GM12878 (cell line): ENCODE results near the gene TFCP2L1. TPM values are rescaled to one million over a fixed set of nuclear protein-coding genes. Genes with fewer than 3 reads are reported as not detected.

Source experiments
- ATAC-seq: fragments of 200-7000 bp; cut with Tn5 transposase; 3 replicates; pipeline ENCODE4 v1.9.1; 2020; ENCODE audit warnings: mild to moderate bottlenecking, moderate library complexity
- BruUV-seq: library from RNA; stranded (reverse); fragments of 400-500 nt; replicated peaks from 2 replicates; lab custom pipeline; 2021; lab: Mats Ljungman, UMichigan
- CTCF ChIA-PET: fragments of 300-600 bp; sonication (Branson Sonifier 250); formaldehyde crosslinking; extraction: SDS; loops from one replicate; lab custom pipeline; 2021; ENCODE audit warnings: inconsistent platforms; lab: Yijun Ruan, JAX
- POLR2A ChIA-PET: fragments of 350-600 bp; formaldehyde crosslinking; extraction: SDS; loops from one replicate; lab custom pipeline; 2021; ENCODE audit warnings: inconsistent platforms; lab: Charles Lee
- RAD21 ChIA-PET: fragments of 300-600 bp; sonication (Branson Sonifier 250); formaldehyde crosslinking; loops from one replicate; lab custom pipeline; 2023; ENCODE audit warnings: antibody characterized with exemption; ENCODE audit not compliant: unreplicated experiment; lab: Charles Lee
- SMC1A ChIA-PET: fragments of 300-600 bp; sonication (Branson Sonifier 250); formaldehyde crosslinking; loops from one replicate; lab custom pipeline; 2023; ENCODE audit not compliant: unreplicated experiment, uncharacterized antibody; lab: Charles Lee
- DNase-seq: peaks from one replicate; pipeline ENCODE4 v3.0.0-alpha.2; 2011; ENCODE audit warnings: low read depth, low spot score
- FAIRE-seq: peaks from 3 replicates; lab custom pipeline; 2011; peaks lifted over from hg19 to GRCh38; lab: Jason Lieb, UNC
- H2AFZ ChIP-seq: 2 replicates; pipeline ENCODE4 v1.6.0; 2011; ENCODE audit warnings: low read depth, low read length, control low read depth; ENCODE audit not compliant: control insufficient read depth
- H3K27ac ChIP-seq: 2 replicates; pipeline ENCODE4 v1.5.1; 2011; ENCODE audit warnings: control low read depth; ENCODE audit not compliant: control insufficient read depth, insufficient read depth
- H3K27me3 ChIP-seq, 2 experiments: replicated peaks in 1 of 2; 2 replicates each; pipeline versions ENCODE4 v1.6.0 to v1.6.1; 2011; ENCODE audit warnings: low read length in 1 of 2; ENCODE audit not compliant: control insufficient read depth in 2 of 2, insufficient read depth in 2 of 2
- H3K36me3 ChIP-seq, 2 experiments: 2 replicates each; pipeline ENCODE4 v1.5.1; 2011; ENCODE audit warnings: low read length in 1 of 2; ENCODE audit not compliant: control insufficient read depth in 2 of 2, insufficient read depth in 2 of 2
- H3K4me1 ChIP-seq: 2 replicates; pipeline ENCODE4 v1.6.1; 2011; ENCODE audit warnings: mild to moderate bottlenecking, low read length, moderate library complexity, mixed read lengths; ENCODE audit not compliant: control insufficient read depth, insufficient read depth
- H3K4me2 ChIP-seq: 2 replicates; pipeline ENCODE4 v1.6.0; 2011; ENCODE audit warnings: control low read depth; ENCODE audit not compliant: control insufficient read depth, insufficient read depth
- H3K4me3 ChIP-seq: fragments of 200-600 bp; sonication (generic); 2 replicates; pipeline ENCODE4 v1.5.1; 2016
- H3K79me2 ChIP-seq: 2 replicates; pipeline ENCODE4 v1.6.0; 2011; ENCODE audit warnings: low read length; ENCODE audit not compliant: control insufficient read depth, insufficient read depth
- H3K9ac ChIP-seq: 2 replicates; pipeline ENCODE4 v1.8.0; 2011; ENCODE audit warnings: low read length, control low read depth, mixed read lengths; ENCODE audit not compliant: control insufficient read depth, insufficient read depth
- H3K9me3 ChIP-seq: replicated peaks from 3 replicates; pipeline ENCODE4 v1.5.1; 2011; ENCODE audit warnings: mild to moderate bottlenecking, low read length; ENCODE audit not compliant: control insufficient read depth, insufficient read depth
- H4K20me1 ChIP-seq: 2 replicates; pipeline ENCODE4 v1.6.0; 2011; ENCODE audit not compliant: control insufficient read depth, insufficient read depth
- BMI1 ChIP-seq: fragments of 450-650 bp; IDR thresholded peaks from 2 replicates; pipeline ENCODE4 v1.6.1; 2016; ENCODE audit warnings: mild to moderate bottlenecking, moderate library complexity, borderline replicate concordance
- CBFB ChIP-seq: IDR thresholded peaks from 2 replicates; pipeline ENCODE4 v1.6.1; 2016; ENCODE audit warnings: antibody characterized with exemption, low read depth
- CBX3 ChIP-seq: fragments of 200-600 bp; sonication (generic); IDR thresholded peaks from 2 replicates; pipeline ENCODE4 v1.6.1; 2016; ENCODE audit warnings: low read depth, borderline replicate concordance
- CHD4 ChIP-seq: fragments of 200-600 bp; sonication (generic); IDR thresholded peaks from 2 replicates; pipeline ENCODE4 v1.6.1; 2016; ENCODE audit warnings: mild to moderate bottlenecking
- EP300 ChIP-seq, 2 experiments: fragments of 150-350 bp in 1 of 2; IDR thresholded peaks; 2 replicates each; pipeline ENCODE4 v1.6.1; 2011 to 2012; ENCODE audit warnings: low read depth in 2 of 2, low read length in 2 of 2, borderline replicate concordance in 1 of 2, improper control_type of control experiment in 1 of 2, inconsistent platforms in 1 of 2; ENCODE audit not compliant: control insufficient read depth in 1 of 2
- HDAC2 ChIP-seq: fragments of 200-600 bp; sonication (generic); IDR thresholded peaks from 2 replicates; pipeline ENCODE4 v1.6.1; 2017
- HDGF ChIP-seq: fragments of 450-650 bp; IDR thresholded peaks from 2 replicates; pipeline ENCODE4 v1.6.1; 2016; ENCODE audit warnings: antibody characterized with exemption
- KLF5 ChIP-seq: fragments of 450-650 bp; IDR thresholded peaks from 2 replicates; pipeline ENCODE4 v1.6.1; 2014; ENCODE audit warnings: mild to moderate bottlenecking; ENCODE audit not compliant: partially characterized antibody
- LARP7 ChIP-seq: fragments of 450-650 bp; IDR thresholded peaks from 2 replicates; pipeline ENCODE4 v1.6.1; 2017; ENCODE audit warnings: mild to moderate bottlenecking
- MEF2A ChIP-seq: IDR thresholded peaks from 2 replicates; pipeline ENCODE4 v1.6.1; 2011; ENCODE audit warnings: low read depth, mild to moderate bottlenecking, low read length, moderate library complexity; ENCODE audit not compliant: insufficient read depth
- MTA3 ChIP-seq: IDR thresholded peaks from 2 replicates; pipeline ENCODE4 v1.6.1; 2012; ENCODE audit warnings: low read length, inconsistent platforms, borderline replicate concordance
- MYC ChIP-seq: IDR thresholded peaks from 2 replicates; pipeline ENCODE4 v1.6.1; 2011; ENCODE audit warnings: mild to moderate bottlenecking, low read length, moderate library complexity, inconsistent platforms; ENCODE audit not compliant: insufficient read depth, insufficient replicate concordance, insufficient read length, severe bottlenecking
- PML ChIP-seq: IDR thresholded peaks from 2 replicates; pipeline ENCODE4 v1.6.1; 2012; ENCODE audit warnings: low read length, inconsistent platforms
- SMAD1 ChIP-seq: fragments of 450-650 bp; IDR thresholded peaks from 2 replicates; pipeline ENCODE4 v1.6.1; 2018; ENCODE audit warnings: mild to moderate bottlenecking, low read depth; ENCODE audit not compliant: partially characterized antibody
- STAT3 ChIP-seq: IDR thresholded peaks from 2 replicates; pipeline ENCODE4 v1.6.1; 2011; ENCODE audit warnings: low read depth, low read length, improper control_type of control experiment
- WRNIP1 ChIP-seq: IDR thresholded peaks from 2 replicates; pipeline ENCODE4 v1.6.1; 2011; ENCODE audit warnings: low read depth, low read length, improper control_type of control experiment, borderline replicate concordance
- ZNF622 ChIP-seq: fragments of 450-650 bp; IDR thresholded peaks from 2 replicates; pipeline ENCODE4 v1.6.1; 2017; ENCODE audit warnings: mild to moderate bottlenecking, inconsistent platforms
- WGBS: methylation state at CpG from one replicate; pipeline ENCODE4 v1.1.6; 2016; ENCODE audit warnings: low lambda C conversion rate; ENCODE audit not compliant: insufficient replicate concordance, insufficient coverage; ENCODE audit errors: missing lambda C conversion rate; 5-methylcytosine and 5-hydroxymethylcytosine counted together
- in situ Hi-C: fragments of 300-500 bp; cut with MboI; formaldehyde crosslinking; loops from 9 replicates; pipeline ENCODE4 v1.14.3; 2018; ENCODE audit warnings: mixed read lengths
- intact Hi-C: fragments of 100-400 bp; cut with micrococcal nuclease; formaldehyde crosslinking; loops from one replicate; pipeline ENCODE4 v1.14.2; 2022; ENCODE audit not compliant: unreplicated experiment
- polyA plus RNA-seq, 11 experiments: library from polyadenylated mRNA; depleted of rRNA in 4 of 11; unstranded in 6 of 11; stranded (reverse) in 5 of 11; fragments of >200 nt; fragmentation: Nextera tagmentation in 4 of 11; fragmentation: Illumina TruSeq in 1 of 11; extraction: Ambion mirVana in 4 of 11; extraction: Trizol in 1 of 11; gene quantifications; 1 replicate in 1 of 11; 2 replicates in 10 of 11; pipeline versions ENCODE4 v1.2.1 to v1.2.3, GENCODE V29; 2011 to 2016; ENCODE audit warnings: inconsistent platforms in 2 of 11, missing spikeins in 2 of 11, low read depth in 1 of 11
- total RNA-seq, 4 experiments: library from RNA; depleted of rRNA in 3 of 4; stranded (reverse); fragments of >200 nt in 3 of 4; fragmentation: Illumina TruSeq in 1 of 4; extraction: Trizol in 1 of 4; gene quantifications; 2 replicates each; pipeline versions ENCODE4 v1.2.1 to v1.2.3, GENCODE V29; 2013 to 2021
- TF ChIP-seq, protein P1 (sequence below): fragments of 450-650 bp; conservative IDR thresholded peaks from 2 replicates; pipeline ENCODE4 v1.6.1; 2017; ENCODE audit warnings: mild to moderate bottlenecking, moderate library complexity

TFCP2L1 gene
- total and polyA plus RNA-seq, 10 of the 15 experiments (the other 5 are each of a cell fraction or from before 2014, with no cell fraction given), result 0.02 to 0.21 (median 0.09) TPM; not detected in 1

DNA sequence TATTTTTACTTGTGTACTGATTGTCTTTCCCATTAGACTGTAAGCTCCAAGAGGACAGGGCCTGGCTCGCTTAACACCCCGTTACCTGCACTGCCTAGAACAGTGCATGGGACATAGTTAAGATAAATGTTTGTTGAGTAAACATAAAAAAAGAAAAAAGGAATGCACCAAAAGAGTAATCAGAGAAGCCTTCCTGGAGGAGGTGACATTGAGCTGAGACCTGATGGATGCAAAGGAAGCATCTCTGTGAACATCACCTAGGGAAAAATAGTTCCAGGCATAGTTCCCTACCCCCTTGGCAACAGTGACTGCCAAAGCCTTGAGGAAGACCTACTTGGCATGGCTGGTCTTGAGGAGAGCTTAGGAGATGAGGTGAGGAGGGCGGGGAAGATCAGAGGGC is 924 bp upstream of the TFCP2L1 start:
- ChIA-PET CTCF (no interaction called here), POLR2A (no interaction called here), RAD21 (no interaction called here), SMC1A (no interaction called here)
- ATAC-seq (no peak), DNase-seq (no peak), FAIRE-seq (no peak)
- H3K79me2 ChIP-seq, result no peaks in the 10 kb centered on the region
- no peaks in the 10 kb centered on the region for H4K20me1 ChIP-seq
- intact Hi-C loops (no loop called here), in situ Hi-C loops (no loop called here)
- H3K27me3 ChIP-seq, result peaks cover 4 to 5% of the 10 kb centered on the region in 2 experiments; a peak in 3 of 4 replicates
- no peaks in the 10 kb centered on the region for H3K4me1 ChIP-seq
- WGBS, result 78% methylated on average over 3 of the region's 3 CpGs
- no peak overlapping the region for H3K4me2 ChIP-seq
- no peak overlapping the region for H3K4me3 ChIP-seq
- no TSS peak for BruUV-seq
- no peaks in the 10 kb centered on the region for H3K36me3 ChIP-seq
- H3K27ac ChIP-seq, result no peak overlapping the region
- H3K9me3 ChIP-seq, result no peaks in the 10 kb centered on the region
- no peak for TF ChIP-seq ZNF622
- TF ChIP-seq LARP7, result no peak
- TF ChIP-seq CHD4, result no peak
- no peak for TF ChIP-seq MEF2A
- TF ChIP-seq CBFB, result no peak
- TF ChIP-seq WRNIP1, result no peak
- no peak for TF ChIP-seq EP300 (IDR thresholded peaks at IDR 0.05; ENCODE audit: borderline replicate concordance in 1 of 2, control insufficient read depth in 1 of 2, low read depth in 2 of 2, low read length in 2 of 2)
- no peak for TF ChIP-seq HDGF
- no peak for TF ChIP-seq HDAC2
- no peak for TF ChIP-seq PML
- TF ChIP-seq, protein P1, sequence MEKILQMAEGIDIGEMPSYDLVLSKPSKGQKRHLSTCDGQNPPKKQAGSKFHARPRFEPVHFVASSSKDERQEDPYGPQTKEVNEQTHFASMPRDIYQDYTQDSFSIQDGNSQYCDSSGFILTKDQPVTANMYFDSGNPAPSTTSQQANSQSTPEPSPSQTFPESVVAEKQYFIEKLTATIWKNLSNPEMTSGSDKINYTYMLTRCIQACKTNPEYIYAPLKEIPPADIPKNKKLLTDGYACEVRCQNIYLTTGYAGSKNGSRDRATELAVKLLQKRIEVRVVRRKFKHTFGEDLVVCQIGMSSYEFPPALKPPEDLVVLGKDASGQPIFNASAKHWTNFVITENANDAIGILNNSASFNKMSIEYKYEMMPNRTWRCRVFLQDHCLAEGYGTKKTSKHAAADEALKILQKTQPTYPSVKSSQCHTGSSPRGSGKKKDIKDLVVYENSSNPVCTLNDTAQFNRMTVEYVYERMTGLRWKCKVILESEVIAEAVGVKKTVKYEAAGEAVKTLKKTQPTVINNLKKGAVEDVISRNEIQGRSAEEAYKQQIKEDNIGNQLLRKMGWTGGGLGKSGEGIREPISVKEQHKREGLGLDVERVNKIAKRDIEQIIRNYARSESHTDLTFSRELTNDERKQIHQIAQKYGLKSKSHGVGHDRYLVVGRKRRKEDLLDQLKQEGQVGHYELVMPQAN, result no peak
- TF ChIP-seq BMI1, result no peak
- no peak for TF ChIP-seq MYC
- no peak for TF ChIP-seq KLF5
- TF ChIP-seq MTA3, result no peak
- no peak for TF ChIP-seq CBX3
- no peak for TF ChIP-seq STAT3
- no peak for TF ChIP-seq SMAD1
- H2AFZ ChIP-seq, result no peak overlapping the region
- H3K9ac ChIP-seq, result no peak overlapping the region
